Inflammatory macrophage treated with lipopolysaccharide for 1 hour (primary cell): ENCODE data around the gene MYRIP.

Source experiments
- DNase-seq, 2 donors: peaks; one replicate each; pipeline ENCODE4 v3.0.0-alpha.2; 2020 to 2022

Gene MYRIP

DNA sequence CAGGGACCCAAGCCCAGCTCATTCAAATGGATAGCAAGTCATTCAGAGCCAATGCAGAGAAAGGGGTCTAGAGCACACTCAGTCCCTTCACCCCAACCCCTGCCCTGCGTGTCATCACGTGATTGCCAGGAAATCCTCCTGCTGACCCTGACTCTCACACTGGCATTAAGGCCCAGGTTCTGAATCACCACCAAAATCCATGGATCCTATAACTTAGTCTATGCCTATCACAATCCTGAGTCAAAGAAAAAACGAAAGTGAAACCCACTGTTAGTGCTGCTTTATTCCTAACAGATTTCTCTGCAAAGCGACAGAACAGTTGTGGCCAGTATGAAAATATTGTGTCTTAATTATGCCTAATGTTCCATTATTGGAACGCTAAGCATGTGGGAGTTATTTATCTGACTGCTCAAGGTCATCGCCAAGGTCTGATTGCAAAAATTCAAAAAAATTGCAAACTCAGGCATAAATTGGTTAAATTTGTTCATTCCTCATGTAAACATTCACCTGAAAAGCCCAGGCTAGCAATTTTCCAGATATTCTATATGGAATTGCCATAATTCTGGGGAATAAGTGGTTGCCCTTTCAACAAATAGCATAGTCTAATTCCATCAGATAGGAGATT lies 391.4 kb downstream of the MYRIP start:
- no peak for DNase-seq

DNA sequence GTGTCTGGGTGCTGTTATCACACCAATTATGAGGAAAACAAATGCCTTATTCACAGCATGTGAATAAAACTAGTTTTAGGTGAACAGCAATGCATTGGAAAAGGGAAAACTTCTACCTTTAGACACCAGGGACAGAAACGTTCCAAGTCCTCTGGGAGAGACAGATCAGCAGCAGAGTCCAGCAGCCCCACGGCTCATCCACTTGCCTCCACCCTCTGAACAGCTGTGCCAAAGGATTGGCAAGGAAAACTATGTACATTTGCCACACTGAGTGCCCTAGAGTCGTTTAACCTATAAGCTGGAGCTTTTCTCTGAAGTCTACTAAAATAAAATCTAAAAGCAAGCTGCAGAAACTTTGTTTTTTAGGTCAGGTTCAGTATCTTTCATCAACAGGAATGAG lies 392.4 kb downstream of the MYRIP start:
- DNase-seq: no peak

DNA sequence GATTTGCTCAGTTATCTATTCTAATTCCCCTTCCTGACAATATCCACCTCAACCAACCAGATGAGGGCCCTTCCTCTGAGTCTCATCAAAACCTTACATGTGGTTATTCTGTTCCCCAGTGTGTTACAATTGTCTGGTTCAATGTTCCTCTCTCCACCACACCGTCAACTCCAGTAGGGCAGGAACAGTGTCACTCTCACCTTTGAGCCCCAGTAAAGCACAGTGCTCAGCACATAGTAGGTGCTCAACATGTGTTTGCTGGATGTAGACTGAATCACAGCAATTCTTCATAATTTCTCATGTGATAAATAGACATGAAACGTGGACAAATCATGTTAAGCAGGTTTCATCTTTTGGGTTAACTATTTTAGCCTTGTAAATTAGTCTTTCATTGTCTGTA lies 397.1 kb downstream of the MYRIP start:
- no peak for DNase-seq

DNA sequence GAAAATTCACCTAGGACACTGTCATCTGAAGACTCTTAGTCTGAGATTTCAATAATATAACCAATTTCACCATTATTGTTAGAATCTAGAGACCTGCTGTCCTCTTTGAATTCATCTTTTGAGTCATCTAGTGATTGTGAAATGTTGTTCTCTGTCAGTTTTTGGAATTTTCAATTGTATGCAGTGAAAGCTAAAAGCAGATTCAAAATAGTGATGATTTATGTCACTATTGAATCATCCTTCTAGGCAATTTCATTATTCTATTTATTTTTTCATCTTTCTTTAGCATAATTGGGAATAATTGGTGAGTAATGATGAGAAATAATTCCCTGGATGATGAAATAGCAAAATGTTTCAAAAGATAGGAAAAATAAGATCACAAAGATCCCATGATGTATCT lies 398.4 kb downstream of the MYRIP start:
- DNase-seq: peak; percentile 74 to 77

DNA sequence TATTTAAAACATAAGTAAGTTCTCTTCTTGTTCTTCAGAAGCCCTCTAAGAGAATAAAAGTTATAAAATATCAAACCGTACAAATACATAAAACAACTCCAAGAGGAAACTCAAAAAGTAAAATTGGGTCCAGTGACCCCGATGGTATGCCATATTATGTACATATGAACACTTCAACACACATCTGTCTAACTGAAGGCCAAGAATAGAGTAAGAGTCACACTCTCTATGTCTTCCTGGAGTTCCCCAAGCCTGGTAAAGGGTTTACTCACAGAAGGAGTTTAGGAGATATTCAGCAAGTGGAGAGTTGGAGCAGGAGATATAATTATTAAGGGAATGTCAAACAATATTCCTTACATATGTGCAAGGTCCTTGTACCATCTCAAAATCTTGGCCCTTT lies 398.8 kb downstream of the MYRIP start:
- no peak for DNase-seq

DNA sequence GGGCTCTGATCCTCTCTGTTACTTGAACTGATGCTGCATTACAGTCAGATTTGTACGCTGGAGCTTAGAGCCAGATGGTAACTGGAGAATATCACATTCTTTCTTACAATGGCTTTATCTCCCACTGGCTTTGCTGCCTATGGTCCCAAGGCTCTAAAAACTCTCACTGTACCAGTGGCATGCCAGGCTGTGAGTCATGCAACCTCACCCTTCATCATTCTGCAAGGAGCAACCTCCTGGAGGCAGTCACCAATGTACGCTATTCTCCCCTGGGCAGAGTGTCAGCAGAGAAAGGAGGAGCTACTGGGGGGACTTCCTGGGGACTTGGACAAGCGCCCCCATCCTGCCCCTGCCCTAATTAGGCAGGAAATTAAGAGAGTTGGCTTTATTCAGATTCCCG lies 402.2 kb downstream of the MYRIP start:
- DNase-seq: no peak

DNA sequence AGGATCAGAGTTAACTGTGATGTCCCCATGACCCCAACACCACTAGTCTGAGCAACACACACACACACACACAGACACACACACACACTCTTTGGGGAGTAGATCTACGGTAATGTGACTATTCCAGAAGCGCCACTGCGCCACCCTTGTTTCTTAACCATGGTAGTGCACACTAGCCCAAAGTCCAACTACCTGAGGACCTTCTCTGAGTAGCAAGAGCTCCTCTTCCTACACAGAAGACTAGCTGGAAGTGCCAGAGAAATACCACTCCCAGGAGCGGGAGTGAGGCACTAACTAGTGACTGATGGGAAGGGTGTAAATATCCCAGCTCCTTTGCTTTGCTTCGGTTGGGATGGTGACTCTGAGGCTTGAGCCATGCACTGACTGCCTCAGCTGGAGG lies 404.1 kb downstream of the MYRIP start:
- no peak for DNase-seq

DNA sequence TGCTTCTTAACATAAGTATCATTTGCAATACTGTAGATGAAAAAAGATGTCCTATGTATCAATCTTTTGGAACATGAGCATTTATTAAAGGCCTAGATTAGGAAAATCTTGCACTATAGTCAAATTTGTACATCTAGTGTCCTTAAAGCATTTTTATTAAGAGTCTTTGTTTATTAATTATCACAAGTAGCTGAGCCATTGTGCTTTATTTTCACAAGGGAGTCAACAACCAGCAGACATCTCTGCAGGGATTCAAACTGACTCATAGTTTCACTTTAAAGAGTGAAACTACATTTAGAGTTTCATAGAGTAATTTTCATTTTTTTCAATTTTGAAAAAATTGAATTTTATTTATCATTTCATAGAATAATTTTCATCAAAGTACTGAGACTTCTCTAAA lies 405.6 kb downstream of the MYRIP start:
- DNase-seq: no peak

DNA sequence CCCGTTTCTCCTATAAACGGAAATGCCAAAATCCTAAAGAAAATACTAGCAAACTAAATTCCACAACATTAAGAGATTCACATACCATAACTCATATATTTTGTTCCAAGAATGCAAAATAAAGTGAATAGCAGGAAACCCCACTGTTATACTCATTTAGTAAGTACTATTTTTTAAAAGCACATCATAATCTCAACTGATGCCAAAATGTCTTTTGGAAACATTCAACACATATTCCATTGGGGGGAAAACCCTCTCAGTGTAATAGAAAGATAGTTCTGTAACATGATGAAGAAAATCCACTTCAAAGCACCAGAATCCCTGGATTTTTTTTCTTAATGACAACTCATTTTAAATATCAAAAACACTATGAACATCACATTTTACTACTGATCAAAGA lies 407.1 kb downstream of the MYRIP start:
- DNase-seq: no peak

DNA sequence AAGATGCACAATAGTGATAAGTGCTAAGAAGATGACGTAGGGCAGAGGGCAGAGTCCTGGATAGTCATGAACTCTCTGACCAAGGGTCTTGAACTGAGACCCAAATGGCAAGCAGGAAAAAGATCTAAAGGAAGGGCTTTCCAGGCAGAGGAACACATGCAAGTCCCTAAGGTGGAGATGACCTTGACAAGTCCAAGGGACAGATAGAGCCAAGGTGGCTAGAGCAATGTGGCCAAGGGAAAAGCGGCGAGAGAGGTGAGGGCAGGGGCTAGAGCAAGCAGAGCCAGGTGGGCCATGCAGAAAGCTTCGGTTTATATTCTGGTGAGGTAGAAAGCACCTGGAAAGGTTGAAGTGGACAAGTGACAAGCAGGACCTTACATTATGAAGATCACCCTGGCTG lies 414.4 kb downstream of the MYRIP start:
- no peak for DNase-seq

DNA sequence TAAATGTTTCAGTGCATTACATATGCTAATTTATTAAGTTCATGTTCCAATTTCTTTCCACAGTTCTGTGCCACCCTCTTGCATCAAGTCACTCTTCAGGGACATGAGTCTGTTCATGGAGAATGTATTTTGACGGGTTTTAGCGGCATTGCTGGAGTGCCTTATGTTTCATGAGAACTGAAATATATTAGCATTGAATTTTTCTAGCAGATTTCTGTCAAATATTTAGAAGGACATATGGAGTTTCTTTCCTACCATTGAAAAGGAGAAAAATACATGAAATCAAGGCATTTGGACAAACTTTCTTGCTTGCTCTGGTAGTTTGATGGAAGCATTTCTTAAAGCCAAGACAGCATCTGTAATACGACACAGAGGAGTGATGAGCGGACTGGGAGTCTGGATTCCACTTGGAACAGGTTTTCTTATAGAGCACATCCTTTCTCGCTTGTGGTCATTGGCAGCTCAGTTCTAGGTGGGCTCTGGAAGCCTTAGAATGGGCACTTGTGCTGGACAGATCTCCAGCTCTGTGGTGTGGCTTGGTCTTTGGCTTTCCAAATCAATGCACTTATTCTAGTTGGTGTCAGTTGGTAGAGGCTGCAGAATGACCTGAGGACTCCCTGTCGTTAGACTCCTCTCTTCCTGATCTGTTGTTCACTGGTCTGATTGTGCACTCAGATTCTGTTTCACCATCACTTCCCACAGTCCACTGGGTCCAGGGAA lies 415.5 kb downstream of the MYRIP start:
- no peak for DNase-seq

DNA sequence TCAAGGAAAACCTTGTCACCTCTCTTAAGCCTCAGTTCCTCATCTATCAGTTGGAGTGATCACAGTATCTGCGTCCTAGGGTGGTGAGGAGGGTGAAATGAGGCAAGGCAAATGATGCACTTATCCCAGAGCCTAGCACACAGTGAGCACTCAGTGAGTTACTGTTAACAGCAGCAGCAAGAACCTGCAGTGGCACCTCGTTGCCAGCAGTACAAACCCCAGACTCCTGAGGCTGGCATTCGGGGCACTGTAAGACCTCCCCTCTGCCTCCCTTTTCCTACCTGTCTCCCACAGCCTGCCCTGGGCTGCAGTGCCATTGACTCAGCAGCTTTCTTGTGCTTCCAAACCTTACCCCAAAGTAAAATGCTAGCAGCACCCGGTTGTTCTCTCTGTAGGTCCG lies 417.2 kb downstream of the MYRIP start:
- no peak for DNase-seq

DNA sequence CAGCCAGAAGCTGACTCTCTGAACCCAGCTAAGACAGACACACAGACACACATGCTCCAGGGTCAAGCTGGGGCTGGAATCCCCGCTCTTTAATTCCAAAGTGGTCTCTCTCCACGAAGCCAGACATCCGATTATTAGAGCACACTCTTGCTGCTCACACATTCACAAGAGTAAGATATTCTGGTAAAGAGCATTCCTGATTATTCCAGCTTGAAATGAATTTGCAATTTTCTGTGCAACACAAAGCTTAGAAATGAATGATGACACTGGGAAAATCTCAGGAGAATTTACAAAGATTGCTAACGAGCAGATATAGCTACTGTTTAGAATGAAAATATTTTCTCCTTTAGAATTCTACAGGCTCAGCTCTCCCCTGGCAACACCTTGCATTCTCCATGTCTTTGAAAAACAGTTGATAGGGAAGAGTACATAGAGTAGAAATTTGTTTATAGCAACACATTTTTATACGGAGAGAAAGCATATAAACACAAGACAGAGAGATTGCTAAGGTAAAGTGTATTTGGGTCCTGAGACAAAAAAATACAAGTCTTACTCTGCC lies 419.5 kb downstream of the MYRIP start:
- no peak for DNase-seq

DNA sequence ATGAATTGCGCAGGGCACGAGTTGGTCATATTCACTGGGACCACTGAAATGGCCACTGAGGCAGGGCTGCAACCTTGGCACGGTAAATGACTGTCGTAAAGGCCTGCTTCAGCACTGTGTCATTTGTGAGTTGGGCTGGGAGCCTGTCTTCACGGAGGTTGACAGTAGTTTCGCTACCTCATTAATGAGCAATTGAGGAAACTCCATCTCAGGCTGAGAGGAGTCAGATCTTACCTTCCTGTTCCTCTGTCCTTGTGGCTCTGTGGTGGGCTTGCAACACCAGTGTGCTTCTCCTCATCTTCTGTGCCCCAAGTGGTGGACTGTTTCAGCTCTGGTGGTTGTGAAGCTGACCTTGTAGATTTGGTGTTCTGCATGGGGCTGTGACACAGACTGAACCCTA lies 420.0 kb downstream of the MYRIP start:
- peak; percentile 93 to 94 for DNase-seq

DNA sequence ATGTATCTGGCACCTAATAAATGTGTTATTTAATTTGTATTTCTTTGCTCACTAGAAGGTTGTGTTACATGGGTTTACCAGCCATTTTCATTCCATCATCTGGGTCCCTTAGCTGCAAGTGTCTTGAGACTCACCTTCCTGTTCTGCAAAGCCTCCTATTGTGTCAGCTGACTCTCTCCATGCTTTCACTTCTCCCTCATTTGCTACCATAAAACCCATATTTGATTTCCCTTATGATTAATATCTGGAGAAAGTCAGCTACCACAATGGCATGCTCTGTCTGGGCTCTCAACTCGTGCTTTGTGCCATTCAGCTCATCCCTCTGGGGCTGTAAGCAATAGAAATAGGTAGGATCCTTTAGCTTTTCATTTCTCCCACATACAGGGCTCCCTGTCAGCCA lies 420.6 kb downstream of the MYRIP start:
- DNase-seq: peak; percentile 46 to 51

DNA sequence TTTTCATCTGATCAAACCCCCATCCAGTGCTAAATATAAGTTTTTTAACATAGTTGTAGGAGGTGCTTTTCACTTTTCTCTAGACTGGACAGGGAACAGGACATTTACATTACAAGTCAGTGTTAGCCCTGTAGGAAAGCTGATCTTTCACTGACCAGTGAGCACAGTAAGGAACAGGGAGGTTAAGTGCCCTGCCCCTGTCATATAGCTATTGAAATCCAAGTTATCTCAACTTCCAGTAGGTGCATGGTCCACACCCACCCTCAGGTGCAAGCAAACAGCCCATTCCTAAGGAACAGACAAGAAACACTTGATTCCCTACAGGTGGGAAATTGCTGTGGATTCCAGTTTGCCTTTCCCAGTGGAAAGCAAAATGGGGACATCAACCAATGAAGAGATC lies 421.0 kb downstream of the MYRIP start:
- DNase-seq: no peak

DNA sequence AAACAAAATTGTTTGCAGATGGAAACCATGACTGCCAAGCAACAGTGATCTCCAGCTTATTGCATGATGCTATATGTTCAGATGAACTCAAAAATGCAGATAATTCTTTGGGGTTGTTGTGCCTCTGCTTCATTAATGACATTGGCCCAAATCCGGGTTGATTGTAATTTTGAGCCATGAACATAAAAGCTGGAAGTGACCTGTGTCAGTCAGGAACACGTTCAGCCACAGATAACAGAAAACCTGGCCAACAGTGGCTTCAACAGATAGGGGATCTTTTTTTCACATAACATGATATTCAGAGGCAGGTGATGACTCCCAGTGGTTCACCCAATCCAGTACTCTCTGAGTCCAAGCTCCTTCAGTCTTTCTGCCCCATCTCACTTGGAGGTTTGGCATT lies 423.2 kb downstream of the MYRIP start:
- DNase-seq: no peak

DNA sequence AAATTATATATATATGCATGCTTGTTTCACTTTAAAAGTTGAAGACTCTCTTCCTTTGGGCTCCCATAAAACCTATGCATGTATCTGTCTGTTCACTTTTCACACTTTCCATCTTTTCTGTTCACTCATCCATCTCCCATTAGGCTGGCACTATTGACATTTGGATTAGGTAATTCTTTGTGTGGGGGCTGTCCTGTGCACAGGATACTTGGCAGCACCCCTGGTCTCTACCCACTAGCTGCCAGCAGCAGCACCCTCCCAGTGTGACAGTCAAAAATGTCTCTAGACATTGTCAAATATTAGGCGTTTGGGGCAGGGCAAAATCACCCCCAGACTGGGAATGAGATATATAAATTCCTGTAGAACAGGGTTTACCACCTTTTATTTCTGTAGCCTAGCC lies 427.8 kb downstream of the MYRIP start:
- no peak for DNase-seq

DNA sequence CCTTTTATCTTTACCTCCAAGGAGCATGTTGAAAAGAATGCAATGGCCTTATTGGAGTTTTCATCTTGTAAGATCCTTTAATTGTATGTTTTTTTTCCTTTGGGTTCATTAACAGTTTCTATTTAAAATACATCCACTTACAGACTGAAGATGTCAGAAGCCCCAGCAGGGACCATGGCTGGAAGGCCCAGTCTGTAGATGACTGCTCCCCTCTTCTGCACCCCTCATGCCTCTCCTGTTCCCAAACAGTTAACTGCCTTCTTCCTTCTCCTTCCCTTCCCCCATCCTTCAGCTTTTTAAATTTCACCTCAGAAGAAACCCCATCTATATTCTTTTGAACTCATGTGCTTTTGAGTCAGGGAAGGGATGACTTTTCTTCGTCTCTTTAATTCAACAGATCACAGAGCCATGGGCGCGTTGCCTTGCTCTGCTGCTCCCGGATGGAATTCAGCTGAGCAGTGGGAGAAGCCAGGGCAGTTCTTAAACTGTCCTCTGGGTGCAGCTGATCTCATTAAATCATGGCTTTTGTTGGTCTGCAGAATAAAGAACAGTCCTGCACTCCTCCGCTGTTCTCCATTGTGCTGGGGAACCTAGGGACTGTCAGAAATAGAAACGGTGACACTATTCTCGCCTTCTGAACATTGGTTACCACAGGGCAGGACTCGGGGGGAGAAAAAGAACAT lies 428.6 kb downstream of the MYRIP start:
- no peak for DNase-seq

DNA sequence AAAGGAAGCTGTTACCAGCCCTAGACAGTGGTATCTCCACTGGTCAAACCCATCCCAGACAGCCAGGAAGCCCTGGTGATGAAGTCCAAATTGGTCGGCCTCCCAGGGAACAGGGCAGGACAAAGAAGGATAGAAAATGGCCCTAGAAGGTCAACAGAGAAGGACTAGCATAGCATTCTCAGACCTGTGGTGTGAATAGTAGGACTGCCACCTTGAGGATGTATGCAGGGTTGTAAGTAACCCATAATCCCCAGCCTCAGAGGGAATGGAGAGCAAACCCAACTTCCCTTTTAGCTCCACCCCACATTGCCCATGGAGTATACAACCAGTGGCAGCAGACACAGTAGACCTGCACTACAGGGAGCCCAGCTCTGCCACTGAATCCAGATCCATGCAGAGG lies 431.5 kb downstream of the MYRIP start:
- DNase-seq: peak in 1 of 2 donors; percentile 9

DNA sequence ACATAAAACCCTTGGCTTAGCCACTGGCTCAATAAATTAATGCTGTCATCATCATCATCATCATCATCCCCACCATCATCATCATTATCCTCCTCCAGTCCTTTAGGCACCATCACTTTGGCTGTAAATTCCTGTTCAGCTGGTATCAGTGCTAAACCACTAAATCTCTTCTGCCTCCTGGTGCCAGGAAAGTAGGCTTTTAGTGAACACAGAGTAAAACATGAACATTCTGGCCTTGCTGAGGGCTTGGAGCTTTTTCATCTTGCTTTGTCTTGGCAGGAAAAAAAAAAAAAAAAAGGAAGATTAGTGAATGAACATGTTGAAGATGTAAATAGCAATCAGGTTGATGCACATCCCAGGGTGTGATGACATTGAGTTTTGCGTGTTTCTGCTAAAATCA lies 432.8 kb downstream of the MYRIP start:
- DNase-seq: no peak

DNA sequence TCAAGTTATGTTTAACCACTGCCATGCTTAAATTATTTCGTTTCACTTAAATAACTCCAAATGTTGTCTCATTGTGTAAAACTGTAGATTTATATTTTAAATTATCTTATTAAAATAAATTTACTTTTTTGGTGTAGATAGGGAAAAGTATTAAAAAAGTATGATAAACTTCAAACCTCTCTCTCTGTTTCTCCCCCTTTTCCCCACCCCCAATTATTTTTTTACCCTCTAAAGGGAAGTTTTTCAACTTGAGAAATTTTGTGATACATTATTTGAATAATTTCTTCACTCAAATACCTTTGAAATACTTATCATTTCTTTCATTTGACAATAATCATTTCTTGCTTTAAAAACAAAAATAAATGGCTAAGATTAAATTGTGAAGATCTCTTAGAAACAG lies 433.2 kb downstream of the MYRIP start:
- no peak for DNase-seq

DNA sequence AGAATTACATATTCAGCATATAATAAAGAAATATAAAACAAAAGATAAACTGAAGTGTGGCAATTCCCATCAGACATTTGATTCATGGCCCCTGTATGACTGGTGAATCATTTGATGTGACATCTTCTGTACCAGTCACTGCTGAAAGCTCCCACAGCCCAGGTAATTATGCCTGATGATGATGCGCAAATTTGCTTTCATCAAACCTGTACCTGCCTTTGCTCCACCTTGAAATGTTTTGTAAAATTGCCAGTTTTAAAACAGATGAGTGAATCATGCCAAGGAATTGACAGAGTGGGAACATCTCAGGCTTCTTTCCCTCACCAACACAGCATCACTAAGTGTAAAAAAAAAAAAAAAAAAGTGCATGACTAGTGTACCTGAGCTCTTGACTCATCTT lies 433.6 kb downstream of the MYRIP start:
- no peak for DNase-seq
